ENCODE data around the gene AQP2.
"Not testable (repeated sequence)": the region's sequence is repeated elsewhere in the genome, so short reads cannot be mapped to it uniquely, and the experiment has no call there.

Gene AQP2

DNA sequence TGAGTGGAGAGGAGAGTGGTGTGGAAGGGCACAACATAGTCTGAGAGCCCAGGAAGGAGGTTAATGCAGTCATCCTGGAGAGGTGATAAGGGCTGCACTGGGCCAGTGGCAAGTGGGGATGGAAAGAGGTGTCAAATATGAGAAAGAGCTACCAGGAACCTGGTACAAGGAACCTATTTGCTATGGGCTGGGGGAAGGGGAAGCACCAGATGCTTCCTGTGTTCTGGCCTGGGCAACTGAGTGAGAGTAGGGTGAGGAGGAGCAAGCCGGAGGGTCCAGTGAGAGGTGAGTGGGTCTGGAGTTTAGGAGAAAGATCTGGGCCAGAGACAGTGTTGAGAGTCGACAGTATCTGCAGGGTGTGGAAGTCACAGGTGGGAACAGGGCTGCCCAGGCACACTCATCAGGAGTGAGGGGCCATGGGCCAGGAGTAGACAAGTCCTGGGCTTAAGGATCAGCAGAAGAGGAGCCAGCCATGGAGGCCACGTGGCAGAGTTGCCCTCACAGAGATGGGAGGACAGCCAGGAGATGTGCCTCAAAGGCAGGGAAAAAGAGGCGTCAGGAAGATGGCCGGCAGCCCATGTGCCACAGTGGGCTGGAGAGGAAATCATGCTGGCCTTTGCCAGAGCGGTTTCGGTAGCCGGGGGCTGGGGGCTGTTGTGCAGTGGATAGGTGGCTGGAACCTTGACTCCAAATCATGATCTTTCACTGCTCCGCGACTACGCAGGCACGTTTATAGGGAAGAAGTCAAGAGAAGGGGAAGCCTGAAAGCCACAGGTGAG is 19.3 kb downstream of the AQP2 start:
- DNase-seq (ENCODE audit: low spot score), result no peak

DNA sequence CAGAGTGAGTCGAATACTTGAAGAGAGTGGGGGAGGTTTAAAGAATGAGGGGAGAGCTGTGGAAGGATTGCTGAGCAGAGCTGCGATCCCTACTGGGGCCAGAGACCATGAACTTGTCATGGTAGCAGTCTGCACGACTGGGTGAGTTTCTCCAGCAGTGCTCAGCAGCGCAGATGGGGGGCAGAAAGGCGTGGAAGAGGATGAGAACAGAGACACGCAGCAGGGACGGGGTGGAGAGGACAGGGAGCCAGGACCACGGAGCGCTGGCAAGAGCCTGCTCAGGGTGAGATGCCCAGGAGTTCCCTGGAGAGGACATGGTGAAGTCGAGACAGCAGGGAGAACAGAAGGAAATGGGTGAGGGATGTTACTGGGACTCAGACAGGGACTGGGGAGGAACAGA is 20.1 kb downstream of the AQP2 start:
- no peak for DNase-seq (ENCODE audit: low spot score)

DNA sequence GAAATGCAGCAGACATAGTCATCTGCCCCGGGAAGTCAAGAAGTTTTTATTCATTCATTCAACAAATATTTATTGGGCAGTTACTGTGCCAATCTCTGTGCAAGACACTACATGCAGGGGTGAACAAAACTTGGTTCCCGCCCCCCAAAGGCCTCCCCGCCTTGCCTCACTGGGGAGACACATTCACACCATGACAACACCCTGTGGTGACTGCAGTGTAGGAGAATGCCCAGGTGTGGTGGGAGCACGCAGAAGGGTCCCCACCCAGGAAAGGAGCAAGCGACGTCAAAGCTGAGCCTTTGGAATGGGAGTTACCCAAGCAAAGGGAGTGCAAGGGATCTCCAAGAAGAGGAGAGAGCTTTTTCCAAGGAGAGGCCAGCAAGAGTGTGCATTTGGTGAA is 20.6 kb downstream of the AQP2 start:
- no peak for DNase-seq (ENCODE audit: low spot score)

DNA sequence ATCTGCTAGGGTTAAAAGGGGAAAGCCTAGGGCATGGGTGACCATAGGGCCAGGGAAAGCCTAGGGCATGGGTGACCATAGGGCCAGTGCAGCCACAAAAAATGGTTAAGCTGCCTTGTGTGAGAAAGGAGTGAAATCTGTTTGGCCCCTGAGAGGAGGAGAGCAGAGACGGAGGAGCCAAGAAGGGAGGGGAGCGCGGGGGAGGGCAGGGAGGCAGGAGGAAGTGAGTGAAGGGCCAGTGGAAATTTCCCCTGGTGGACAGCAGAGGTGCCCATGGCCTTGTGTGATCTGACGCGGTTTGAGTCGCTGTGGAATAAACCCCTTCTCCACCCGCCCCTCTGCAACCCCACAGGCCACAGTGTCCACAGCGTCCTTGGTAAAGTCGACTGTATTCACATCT is 21.6 kb downstream of the AQP2 start:
- no peak for DNase-seq (ENCODE audit: low spot score)

DNA sequence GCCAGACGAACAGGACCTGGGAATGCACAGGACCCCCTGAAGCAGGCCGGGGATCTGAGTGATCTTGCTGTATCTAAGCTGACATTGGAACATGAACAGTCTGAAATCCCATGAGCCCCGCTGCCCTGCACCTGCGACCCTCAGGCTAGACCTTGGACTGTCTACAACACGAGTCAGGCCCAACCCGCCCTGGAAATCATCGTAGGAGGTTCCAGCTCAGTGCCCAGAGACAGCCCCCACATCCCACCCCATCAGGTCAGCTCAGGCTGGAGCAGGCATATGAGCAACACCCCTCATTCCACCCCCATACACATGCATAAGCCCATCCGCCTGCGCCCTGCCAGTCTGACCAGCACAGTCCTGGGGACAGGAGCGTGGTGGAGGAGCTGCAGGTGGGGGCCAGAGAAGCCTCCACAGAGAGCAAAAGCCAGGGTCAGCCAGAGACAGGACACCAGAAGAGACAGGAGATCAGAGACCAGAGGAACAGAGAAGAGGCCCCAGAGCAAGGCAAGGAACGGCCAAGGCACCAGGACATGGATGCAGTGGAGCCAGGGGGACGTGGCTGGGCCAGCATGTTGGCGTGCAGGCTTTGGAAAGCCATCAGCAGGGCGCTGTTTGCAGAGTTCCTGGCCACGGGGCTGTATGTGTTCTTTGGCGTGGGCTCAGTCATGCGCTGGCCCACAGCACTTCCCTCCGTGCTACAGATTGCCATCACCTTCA is 22.3 kb downstream of the AQP2 start, which contains the start of gene AQP6:
Gene AQP6, plus strand, starts transcription at position 307 of the 720 bp plus-strand sequence. Its CDS starts 227 bp downstream, at position 534.
- no peak for DNase-seq (ENCODE audit: low spot score)

DNA sequence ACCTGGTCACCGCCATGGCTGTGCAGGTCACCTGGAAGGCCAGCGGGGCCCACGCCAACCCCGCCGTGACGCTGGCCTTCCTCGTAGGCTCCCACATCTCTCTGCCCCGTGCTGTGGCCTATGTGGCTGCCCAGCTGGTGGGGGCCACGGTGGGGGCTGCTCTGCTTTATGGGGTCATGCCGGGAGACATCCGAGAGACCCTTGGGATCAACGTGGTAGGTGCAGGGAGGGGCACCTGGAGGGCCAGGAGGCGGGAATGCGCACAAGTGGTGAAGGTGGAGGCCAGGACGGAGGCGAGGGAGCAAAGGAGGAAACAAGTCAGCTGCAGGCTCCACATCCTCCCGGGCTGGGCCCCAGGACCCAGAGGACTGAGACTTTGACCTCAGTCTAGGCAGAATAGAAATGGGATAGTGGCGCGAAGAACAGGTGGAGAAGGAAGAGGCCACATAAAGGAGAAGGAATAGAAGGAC is 22.9 kb downstream of the AQP2 start:
- DNase-seq (ENCODE audit: low spot score), result no peak

DNA sequence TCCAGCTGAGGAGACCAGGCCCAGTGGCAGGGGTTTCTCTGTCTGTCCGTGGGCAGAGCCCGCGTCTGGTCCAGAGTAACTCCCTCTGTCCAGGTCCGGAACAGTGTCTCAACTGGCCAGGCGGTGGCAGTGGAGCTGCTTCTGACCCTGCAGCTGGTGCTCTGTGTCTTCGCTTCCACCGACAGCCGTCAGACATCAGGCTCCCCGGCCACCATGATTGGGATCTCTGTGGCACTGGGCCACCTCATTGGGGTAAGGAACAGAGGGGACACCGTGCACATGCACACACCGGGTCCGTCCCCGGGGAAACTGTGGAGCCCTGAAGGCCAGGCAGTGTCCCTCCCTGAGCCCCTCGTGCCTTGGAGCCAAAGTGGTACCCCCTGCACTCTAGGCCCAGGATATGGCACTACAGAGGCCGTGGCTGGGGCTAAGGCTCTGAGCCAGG is 23.7 kb downstream of the AQP2 start:
- no peak for DNase-seq (ENCODE audit: low spot score)

DNA sequence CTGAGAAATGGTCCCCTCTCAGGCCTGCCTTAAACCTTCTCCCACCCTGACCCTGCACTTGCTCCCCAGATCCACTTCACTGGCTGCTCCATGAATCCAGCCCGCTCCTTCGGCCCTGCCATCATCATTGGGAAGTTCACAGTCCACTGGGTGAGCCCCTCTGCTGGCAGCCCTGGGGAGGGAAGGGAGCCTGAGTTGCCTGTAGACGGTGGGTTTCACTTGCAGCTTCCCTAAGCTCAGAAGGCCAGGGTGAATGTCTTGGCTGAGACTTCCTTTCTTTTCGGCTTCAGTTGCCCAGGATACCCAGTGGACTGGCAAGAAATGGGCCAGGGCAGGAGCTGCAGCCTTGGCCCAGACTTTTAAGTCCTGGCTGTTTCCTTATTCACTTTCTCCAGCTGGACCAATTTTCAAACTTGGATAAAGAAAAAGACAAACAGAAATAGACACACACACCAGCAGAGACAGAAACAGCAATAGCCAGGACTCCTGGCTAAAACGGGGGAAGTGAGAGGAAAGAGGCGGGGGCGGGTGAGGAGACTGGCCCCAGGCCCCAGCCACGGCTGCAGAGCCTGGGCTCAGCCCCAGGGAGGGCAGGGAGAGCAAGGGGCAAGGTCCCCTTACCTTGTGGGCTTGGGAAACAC is 24.3 kb downstream of the AQP2 start:
- no peak for DNase-seq (ENCODE audit: low spot score)

DNA sequence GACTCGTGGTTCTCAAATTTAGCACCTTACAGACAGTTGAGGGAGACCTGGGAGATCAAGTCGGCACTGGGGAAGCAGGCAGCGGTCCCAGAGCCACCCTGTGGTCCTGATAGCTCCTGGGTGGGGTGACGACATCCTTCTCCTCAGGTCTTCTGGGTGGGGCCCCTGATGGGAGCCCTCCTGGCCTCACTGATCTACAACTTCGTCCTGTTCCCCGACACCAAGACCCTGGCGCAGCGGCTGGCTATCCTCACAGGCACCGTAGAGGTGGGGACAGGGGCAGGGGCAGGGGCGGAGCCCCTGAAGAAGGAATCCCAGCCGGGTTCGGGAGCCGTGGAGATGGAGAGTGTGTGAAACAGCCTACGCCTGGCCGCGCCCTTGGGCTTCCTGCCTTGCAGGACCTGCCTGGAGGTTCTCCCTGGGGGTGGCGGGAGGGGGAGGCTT is 24.8 kb downstream of the AQP2 start:
- DNase-seq (ENCODE audit: low spot score), result no peak

DNA sequence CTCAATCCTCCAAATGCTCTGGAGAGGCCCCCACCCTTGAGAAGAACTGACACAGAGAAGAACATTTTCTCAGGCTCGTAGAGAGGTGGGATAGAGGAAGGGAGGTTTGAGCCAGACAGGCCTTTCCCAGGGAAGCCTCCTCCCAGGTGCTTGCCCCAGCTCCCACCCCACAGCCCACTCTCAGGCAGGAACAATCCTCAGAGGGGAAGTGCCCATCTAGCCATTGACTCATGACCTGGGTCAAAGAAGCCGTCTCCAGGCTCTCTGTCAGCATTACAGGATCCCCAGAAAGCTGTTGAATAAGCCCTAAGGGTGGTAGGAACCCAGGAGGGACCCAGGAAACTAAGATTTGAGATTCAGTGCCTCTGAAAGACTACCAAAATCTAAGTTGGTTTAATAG is 26.0 kb downstream of the AQP2 start:
- DNase-seq (ENCODE audit: low spot score), result no peak

DNA sequence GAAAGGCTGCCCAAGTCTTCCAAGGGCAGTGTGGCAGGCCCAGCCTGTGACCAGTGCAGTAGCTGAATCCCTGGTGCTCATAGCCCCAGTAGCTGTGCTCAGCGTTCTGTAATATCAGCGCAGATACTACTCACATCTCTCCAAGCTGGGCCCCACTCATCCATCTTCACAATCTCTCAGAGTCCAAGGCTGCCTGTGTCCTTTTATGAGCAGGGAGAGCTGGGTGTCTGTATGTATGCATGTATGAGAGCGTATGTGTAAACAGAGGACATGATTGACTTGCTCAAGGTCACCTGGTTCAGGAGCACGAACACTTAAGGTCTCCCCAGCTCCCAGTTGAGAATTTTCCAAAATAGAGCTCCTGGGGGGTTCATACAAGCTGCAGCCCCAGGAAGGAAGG is 27.6 kb downstream of the AQP2 start:
- no peak for DNase-seq (ENCODE audit: low spot score)

DNA sequence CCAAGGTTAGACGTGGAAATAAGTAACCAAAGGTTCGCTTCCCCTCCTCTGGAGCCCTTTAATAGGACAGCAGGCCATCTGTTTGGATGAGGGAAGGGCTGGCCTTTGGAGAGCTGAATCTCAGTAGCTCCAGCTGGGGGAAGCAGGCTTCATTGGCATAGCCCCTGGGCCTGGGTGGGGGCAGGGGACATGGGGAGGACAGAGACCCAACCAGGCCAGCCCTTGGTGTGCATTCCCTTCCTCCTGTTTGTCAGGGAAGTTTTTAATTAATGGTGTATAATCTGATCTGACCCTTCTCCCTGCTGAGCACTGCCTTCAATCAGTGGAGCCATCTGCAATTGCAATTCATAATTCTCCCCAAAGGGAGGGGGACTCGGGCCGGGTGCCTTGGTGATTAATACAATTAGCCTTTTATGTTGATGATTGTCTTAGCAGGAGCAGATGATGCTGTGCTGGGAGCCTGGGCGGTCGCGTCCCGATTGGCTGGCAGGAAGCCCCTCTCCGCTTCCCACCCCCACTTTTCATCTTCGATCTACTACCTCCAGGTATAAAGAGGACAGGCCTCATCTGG is 28.6 kb downstream of the AQP2 start:
- DNase-seq (ENCODE audit: low spot score), result no peak

DNA sequence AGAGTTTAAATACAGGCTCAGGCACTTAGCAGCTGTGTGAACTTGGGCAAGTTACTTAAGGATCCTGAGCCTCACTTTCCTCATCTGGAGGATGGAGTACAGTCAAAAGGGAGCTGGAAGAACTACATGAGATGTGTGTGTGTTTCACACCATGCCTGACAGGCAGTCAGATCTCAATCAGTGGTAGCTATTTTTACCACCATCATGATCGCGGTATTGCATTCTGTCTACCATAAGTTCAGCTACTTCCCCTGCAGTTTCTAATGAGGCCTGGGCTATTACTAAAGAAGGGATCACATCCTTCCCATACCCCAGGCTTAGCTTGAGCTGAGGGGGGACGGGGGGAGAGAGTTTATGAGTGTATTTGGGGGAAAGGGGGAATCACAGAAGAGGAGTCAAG is 29.3 kb downstream of the AQP2 start:
- no peak for DNase-seq (ENCODE audit: low spot score)

DNA sequence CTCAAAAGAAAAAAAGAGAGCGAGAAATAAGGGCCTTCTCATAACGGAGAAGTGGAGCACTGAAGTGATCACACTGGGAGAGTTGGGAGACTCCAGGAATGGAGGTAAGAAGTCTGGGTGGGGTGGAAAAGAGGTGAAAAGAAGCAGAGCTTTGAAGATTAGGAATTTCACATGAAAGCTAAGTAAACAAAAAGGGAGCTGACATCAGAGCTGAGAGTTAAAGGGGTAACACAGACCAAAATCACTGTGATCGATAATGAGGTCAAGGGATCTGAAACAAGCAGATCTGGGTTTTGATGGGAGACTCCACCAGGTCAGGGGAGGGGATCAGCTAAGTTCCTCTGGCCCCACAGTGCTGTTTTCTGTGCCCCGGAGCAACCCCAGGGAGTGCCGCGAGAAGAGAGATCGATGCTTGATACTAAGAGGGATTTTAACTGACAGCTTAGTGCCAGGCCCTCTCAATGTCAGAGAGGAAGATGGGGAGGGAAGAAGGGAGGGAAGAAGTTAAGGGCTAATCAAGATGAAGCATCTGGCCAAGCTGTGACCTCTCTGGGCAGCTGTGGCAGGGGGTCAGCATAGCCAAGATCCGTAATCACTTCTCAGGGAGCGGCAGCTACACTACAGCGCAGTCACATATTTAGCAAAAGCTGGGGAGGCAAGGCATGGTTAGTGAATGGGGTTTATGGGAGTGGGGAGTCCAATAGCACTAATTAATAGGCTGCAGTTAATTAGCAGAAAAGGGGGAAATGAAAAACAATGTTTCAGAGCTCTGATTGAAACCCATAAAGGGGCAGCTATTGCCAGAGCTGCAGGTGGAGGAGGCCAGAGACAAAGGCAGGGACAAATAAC is 30.2 kb downstream of the AQP2 start:
- DNase-seq (ENCODE audit: low spot score), result no peak

DNA sequence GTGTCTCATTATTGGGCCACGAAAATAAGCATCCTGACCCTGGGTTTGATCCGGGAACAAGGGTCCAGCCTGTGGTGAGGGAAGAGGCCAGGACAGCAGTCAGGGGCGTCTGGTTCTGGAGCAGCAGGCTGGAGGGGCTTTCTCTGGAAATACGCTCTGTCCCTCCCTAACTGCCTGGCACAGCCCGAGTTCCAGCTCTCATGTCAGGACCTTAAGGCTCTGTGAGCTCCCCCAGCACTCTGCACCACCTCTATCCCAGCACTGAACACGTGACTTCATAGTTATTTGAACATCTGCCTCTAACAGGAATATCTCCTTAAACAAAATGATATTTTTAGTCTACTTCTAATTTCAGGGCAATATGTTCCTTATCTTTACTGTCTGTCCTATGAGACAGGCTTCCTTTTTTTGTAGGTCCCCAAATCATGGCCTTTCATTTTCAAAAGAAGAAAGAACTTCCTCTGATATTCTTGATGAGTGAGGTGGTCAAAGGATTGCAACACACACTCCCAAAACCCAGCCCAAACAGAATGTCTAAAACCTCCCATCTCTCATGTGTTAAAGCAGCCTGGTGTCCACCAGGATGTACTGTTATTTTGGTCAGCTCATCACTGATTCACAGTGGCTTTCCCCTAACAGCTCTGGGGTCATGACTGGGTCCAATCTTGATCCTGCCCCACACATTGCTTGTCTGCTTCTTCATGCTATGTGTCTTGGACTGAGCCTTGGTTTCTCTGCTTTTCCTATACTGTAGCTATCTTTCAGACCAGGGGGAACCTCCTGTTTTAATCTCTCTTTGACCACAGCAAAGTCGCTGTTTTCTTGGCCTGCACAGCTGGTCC is 31.9 kb downstream of the AQP2 start:
- no peak for DNase-seq (ENCODE audit: low spot score)

DNA sequence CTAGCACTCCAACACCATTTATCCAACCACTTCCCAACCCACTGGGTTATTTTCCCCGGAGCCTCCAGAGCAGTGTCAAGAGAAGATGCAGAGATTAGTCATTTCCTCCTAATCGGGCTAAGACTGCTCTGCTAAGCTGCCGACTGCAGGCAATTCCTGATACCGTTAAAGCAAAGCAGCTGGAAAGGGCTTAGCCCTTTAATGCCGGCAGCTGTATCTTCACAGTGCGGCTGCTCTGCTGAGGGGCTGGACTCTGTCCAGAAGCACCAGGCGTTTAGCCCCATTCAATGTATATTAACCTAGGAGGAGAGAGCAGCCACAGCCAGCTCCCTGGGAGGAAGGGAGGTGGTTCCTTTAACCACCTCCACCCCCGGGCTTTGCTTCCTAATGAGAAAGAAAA is 33.4 kb downstream of the AQP2 start:
- no peak for DNase-seq (ENCODE audit: low spot score)

DNA sequence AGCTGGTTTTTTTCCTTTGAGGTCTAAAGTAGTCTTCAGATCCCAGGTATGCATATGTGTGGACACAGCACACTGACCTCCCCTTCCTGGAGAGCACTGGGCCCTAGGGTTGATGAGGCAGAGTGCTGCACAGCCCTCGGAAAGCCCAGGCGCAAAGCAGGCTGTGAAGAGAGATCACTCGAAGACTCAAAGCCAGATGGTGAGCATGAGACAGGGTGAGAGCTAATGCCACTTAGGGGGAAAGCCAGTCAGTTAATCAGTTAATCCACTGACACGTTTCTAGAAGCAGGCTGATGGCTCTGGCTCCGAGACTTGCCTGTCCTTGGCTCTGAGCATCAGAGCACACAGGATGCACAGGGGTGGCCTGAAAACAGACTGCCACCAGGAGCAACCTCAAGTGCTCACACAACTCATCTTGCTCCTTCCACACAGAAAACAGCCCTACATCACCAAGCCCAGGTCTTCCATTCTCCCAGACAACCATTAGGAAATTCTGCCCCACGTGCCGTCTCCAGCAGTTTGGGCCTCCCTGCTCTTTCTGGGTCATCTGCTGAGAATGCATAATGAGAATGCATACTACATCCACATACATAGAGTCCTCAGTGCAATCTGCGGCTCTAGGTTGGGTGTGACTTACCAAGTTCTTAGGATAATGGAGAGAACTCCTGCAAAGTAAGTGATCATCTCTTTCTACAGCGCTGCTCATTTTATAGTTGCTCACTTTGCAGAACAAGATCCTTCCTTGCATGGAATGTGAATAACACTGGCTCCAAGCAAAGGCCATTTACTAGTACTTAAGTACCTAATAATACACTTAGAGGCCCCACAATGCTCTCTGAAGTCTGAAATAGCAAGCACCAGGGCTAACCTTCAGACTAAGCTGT is 34.2 kb downstream of the AQP2 start:
- no peak for DNase-seq (ENCODE audit: low spot score)

DNA sequence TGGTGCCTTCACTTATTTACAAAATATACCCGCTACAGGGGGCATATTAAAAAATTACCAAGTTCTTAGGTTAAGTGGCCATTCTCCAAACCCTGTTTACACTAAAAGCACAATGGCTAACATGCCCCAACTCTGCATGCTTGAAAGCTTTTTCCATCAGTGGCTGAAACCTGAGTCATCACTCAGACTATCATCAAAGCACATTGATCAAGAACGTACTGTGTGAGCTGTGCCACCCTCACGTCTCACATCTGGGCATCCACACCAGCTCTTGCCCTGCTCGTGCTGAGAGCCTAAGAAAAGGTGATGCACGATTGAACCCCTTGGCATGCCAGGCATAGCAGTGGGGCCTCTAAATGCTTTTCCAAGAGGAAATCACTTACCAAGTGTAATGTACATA is 35.4 kb downstream of the AQP2 start:
- no peak for DNase-seq (ENCODE audit: low spot score)

DNA sequence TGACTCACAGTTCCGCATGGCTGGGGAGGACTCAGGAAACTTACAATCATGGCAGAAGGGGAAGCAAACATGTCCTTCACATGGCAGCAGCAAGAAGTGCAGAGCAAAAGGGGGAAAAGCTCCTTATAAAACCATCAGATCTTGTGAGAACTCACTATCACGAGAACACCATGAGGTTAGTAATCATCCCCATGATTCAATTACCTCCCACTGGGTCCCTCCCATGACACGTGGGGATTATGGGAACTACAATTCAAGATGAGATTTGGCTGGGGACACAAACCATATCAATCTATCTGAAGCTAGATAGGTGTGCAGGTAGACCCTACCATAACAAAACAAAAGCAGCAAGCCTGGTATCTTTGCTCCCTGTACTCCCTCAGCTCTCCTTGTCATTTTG is 35.9 kb downstream of the AQP2 start:
- not testable (repeated sequence) for DNase-seq (ENCODE audit: low spot score)

Data from activated CD4-positive, alpha-beta T cell treated with anti-CD3 and anti-CD28 coated beads, Interleukin-2, Interleukin-4, amounts not matched to agents 100 ng/mL and 50 ng/mL, durations not matched to agents 16 hours and 8 hours (primary cell).